ENCODE results near the gene ZCCHC2. TPM values are rescaled to one million over a fixed set of nuclear protein-coding genes. Genes with fewer than 3 reads are reported as not detected.

ZCCHC2 gene
- total and polyA plus RNA-seq, 2 of the 13 experiments (the other 11 are each of a cell fraction or from before 2014, with no cell fraction given): 62.5 to 76.1 TPM

DNA sequence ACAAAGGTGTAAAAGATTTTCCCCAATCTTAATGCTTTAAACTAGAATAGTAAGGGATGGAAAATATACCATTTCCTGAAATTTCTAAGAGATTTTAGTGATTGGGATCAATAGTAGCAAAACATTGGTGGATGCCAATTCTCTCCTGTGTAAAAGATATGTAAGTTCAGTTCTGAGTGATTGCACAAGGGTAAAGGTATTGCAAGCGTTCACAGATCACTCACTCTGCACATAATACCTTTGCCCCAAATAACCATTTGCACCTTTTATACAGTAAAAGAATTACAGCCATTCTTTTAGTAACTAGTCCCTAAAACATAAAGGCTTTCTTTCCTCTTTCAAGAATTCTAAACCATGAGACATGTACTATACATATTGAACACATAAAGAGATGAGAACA, 13.0 kb upstream of the ZCCHC2 start (continued):
- TF ChIP-seq, protein P1, sequence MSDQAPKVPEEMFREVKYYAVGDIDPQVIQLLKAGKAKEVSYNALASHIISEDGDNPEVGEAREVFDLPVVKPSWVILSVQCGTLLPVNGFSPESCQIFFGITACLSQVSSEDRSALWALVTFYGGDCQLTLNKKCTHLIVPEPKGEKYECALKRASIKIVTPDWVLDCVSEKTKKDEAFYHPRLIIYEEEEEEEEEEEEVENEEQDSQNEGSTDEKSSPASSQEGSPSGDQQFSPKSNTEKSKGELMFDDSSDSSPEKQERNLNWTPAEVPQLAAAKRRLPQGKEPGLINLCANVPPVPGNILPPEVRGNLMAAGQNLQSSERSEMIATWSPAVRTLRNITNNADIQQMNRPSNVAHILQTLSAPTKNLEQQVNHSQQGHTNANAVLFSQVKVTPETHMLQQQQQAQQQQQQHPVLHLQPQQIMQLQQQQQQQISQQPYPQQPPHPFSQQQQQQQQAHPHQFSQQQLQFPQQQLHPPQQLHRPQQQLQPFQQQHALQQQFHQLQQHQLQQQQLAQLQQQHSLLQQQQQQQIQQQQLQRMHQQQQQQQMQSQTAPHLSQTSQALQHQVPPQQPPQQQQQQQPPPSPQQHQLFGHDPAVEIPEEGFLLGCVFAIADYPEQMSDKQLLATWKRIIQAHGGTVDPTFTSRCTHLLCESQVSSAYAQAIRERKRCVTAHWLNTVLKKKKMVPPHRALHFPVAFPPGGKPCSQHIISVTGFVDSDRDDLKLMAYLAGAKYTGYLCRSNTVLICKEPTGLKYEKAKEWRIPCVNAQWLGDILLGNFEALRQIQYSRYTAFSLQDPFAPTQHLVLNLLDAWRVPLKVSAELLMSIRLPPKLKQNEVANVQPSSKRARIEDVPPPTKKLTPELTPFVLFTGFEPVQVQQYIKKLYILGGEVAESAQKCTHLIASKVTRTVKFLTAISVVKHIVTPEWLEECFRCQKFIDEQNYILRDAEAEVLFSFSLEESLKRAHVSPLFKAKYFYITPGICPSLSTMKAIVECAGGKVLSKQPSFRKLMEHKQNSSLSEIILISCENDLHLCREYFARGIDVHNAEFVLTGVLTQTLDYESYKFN (CRISPR knock-in tag; conservative IDR thresholded peaks at IDR 0.05): peak; percentile 76
- TF ChIP-seq ELF1 (CRISPR knock-in tag; IDR thresholded peaks at IDR 0.05): no peak
- no peak for TF ChIP-seq STAG1 (CRISPR knock-in tag; IDR thresholded peaks at IDR 0.05)
- TF ChIP-seq RFXAP (CRISPR knock-in tag; IDR thresholded peaks at IDR 0.05; ENCODE audit: borderline replicate concordance): no peak
- TF ChIP-seq, protein P2, sequence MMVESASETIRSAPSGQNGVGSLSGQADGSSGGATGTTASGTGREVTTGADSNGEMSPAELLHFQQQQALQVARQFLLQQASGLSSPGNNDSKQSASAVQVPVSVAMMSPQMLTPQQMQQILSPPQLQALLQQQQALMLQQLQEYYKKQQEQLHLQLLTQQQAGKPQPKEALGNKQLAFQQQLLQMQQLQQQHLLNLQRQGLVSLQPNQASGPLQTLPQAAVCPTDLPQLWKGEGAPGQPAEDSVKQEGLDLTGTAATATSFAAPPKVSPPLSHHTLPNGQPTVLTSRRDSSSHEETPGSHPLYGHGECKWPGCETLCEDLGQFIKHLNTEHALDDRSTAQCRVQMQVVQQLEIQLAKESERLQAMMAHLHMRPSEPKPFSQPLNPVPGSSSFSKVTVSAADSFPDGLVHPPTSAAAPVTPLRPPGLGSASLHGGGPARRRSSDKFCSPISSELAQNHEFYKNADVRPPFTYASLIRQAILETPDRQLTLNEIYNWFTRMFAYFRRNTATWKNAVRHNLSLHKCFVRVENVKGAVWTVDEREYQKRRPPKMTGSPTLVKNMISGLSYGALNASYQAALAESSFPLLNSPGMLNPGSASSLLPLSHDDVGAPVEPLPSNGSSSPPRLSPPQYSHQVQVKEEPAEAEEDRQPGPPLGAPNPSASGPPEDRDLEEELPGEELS (CRISPR knock-in tag; IDR thresholded peaks at IDR 0.05): 0 out of 2 replicates have a peak, but pooled peaks have one; percentile 31
- no peak for TF ChIP-seq NKX3-1 (CRISPR knock-in tag; IDR thresholded peaks at IDR 0.05)
- no peak for TF ChIP-seq PCBP1 (IDR thresholded peaks at IDR 0.05; ENCODE audit: borderline replicate concordance, low read depth, low read length)
- peak; percentile 97 for TF ChIP-seq CEBPB (IDR thresholded peaks at IDR 0.05; ENCODE audit: borderline replicate concordance, low read depth, low read length)
- TF ChIP-seq, protein P3, sequence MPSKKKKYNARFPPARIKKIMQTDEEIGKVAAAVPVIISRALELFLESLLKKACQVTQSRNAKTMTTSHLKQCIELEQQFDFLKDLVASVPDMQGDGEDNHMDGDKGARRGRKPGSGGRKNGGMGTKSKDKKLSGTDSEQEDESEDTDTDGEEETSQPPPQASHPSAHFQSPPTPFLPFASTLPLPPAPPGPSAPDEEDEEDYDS (CRISPR knock-in tag; IDR thresholded peaks at IDR 0.05): no peak
- TF ChIP-seq ZNF263 (CRISPR knock-in tag; IDR thresholded peaks at IDR 0.05): no peak
- TF ChIP-seq MXI1 (IDR thresholded peaks at IDR 0.05; ENCODE audit: borderline replicate concordance, low read depth, low read length): no peak
- TF ChIP-seq PAF1 (CRISPR knock-in tag; IDR thresholded peaks at IDR 0.05): no peak
- TF ChIP-seq, protein P4, sequence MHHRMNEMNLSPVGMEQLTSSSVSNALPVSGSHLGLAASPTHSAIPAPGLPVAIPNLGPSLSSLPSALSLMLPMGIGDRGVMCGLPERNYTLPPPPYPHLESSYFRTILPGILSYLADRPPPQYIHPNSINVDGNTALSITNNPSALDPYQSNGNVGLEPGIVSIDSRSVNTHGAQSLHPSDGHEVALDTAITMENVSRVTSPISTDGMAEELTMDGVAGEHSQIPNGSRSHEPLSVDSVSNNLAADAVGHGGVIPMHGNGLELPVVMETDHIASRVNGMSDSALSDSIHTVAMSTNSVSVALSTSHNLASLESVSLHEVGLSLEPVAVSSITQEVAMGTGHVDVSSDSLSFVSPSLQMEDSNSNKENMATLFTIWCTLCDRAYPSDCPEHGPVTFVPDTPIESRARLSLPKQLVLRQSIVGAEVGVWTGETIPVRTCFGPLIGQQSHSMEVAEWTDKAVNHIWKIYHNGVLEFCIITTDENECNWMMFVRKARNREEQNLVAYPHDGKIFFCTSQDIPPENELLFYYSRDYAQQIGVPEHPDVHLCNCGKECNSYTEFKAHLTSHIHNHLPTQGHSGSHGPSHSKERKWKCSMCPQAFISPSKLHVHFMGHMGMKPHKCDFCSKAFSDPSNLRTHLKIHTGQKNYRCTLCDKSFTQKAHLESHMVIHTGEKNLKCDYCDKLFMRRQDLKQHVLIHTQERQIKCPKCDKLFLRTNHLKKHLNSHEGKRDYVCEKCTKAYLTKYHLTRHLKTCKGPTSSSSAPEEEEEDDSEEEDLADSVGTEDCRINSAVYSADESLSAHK (CRISPR knock-in tag; IDR thresholded peaks at IDR 0.05; ENCODE audit: borderline replicate concordance): no peak
- TF ChIP-seq, protein P5, sequence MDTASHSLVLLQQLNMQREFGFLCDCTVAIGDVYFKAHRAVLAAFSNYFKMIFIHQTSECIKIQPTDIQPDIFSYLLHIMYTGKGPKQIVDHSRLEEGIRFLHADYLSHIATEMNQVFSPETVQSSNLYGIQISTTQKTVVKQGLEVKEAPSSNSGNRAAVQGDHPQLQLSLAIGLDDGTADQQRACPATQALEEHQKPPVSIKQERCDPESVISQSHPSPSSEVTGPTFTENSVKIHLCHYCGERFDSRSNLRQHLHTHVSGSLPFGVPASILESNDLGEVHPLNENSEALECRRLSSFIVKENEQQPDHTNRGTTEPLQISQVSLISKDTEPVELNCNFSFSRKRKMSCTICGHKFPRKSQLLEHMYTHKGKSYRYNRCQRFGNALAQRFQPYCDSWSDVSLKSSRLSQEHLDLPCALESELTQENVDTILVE (CRISPR knock-in tag; IDR thresholded peaks at IDR 0.05): 0 out of 2 replicates have a peak, but pooled peaks have one; percentile 36
- no peak for TF ChIP-seq ZNF746 (CRISPR knock-in tag; IDR thresholded peaks at IDR 0.05)
- peak; percentile 99 for TF ChIP-seq PPARG (CRISPR knock-in tag; conservative IDR thresholded peaks at IDR 0.05)
- no peak for TF ChIP-seq ZNF274 (CRISPR knock-in tag; IDR thresholded peaks at IDR 0.05)
- no peak for TF ChIP-seq ZNF547 (CRISPR knock-in tag; IDR thresholded peaks at IDR 0.05)
- no peak for TF ChIP-seq PHF5A (CRISPR knock-in tag; IDR thresholded peaks at IDR 0.05; ENCODE audit: low read depth, unreplicated experiment)
- TF ChIP-seq ZNF121 (CRISPR knock-in tag; IDR thresholded peaks at IDR 0.05): no peak
- TF ChIP-seq CCAR2 (optimal IDR thresholded peaks at IDR 0.05; ENCODE audit: low read depth, low read length): no peak
- no peak for TF ChIP-seq SMYD3 (CRISPR knock-in tag; IDR thresholded peaks at IDR 0.05)
- TF ChIP-seq REPIN1 (CRISPR knock-in tag; IDR thresholded peaks at IDR 0.05; ENCODE audit: borderline replicate concordance, low read depth): no peak
